ENCODE measurements around the gene SERPINE1. TPM values are rescaled to one million over a fixed set of nuclear protein-coding genes. Genes with fewer than 3 reads are reported as not detected.

The SERPINE1 gene
- total and polyA plus RNA-seq, 2 of the 4 experiments (the other 2 are of a cell fraction) = 1,441 to 2,783 TPM

DNA sequence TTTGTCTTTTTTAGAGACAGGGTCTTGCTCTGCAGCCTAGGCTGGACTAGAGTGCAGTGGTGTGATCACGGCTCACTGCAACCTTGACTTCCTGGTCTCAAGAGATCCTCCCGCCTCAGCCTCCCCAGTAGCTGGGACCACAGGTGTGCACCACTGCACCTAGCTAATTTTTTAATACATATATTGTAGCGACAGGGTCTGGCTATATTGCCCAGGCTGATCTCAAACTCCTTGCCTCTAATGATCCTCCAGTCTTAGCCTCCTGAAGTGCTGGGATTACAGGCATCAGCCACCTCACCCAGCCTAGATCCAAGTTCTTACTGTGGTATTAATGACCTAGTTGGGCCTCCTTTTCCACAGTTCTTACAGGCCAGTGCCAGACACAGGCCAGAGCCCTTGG is 11.7 kb upstream of the SERPINE1 start:
- Histone ChIP-seq H3K4ac (ENCODE audit: low read depth, low read length) (peak overlapping the region; percentile 94), H2BK5ac (ENCODE audit: low read depth, low read length, poor library complexity, severe bottlenecking) (peak overlapping the region; percentile 87), H3K56ac (ENCODE audit: extremely low read depth, insufficient read depth, low read length) (no peak overlapping the region), H3K27ac (ENCODE audit: insufficient read depth, low read length) (peak overlapping the region; percentile 59), H3K36me3 (ENCODE audit: control insufficient read depth, insufficient read depth, low read length) (no peaks in the 10 kb centered on the region), H3K14ac (replicated peaks; ENCODE audit: low read depth, low read length) (0 out of 2 replicates have a peak overlapping the region, but pooled peaks have one; percentile 67), H2BK120ac (ENCODE audit: low read depth, low read length) (peak overlapping the region; percentile 97), H2AK5ac (ENCODE audit: low read depth, low read length) (peak overlapping the region; percentile 91), H2BK15ac (ENCODE audit: low read depth, low read length) (peak overlapping the region; percentile 78; the same call in 2 of the 3 replicates), H2BK20ac (ENCODE audit: low read depth, low read length) (peak overlapping the region; percentile 81; the same call in 1 of the 2 replicates), H3K9me1 (ENCODE audit: insufficient read depth, low read length) (peaks cover 22% of the 10 kb centered on the region), H3K23ac (ENCODE audit: low read depth, low read length) (peak overlapping the region; percentile 4; the same call in 1 of the 2 replicates), H3K27me3 (ENCODE audit: control insufficient read depth, insufficient read depth, low read length) (no peaks in the 10 kb centered on the region), H4K91ac (ENCODE audit: insufficient read depth, low read depth, low read length) (peak overlapping the region; percentile 89), H2AFZ (replicated peaks; ENCODE audit: low read length, poor library complexity) (no peak overlapping the region), H3K4me3 (ENCODE audit: insufficient read depth, low read depth, low read length) (no peak overlapping the region), H4K5ac (ENCODE audit: low read depth, low read length) (peak overlapping the region; percentile 44; the same call in 1 of the 2 replicates), H4K20me1 (ENCODE audit: insufficient read depth, low read length) (no peaks in the 10 kb centered on the region), H3K4me1 (ENCODE audit: control insufficient read depth, insufficient read depth, low read length) (peaks cover 13% of the 10 kb centered on the region), H3K9ac (ENCODE audit: low read depth, low read length) (no peak overlapping the region), H3K9me3 (ENCODE audit: control insufficient read depth, insufficient read depth, low read length) (no peaks in the 10 kb centered on the region), H4K8ac (ENCODE audit: low read depth in 2 of 2, low read length in 2 of 2) (peak overlapping the region; percentile 83 to 91; a peak in 3 of 4 replicates), H3K4me2 (ENCODE audit: low read depth, low read length) (no peak overlapping the region), H3K18ac (ENCODE audit: low read depth, low read length) (peak overlapping the region; percentile 66; the same call in 1 of the 2 replicates), H3K79me1 (ENCODE audit: low read depth in 1 of 2, low read length in 2 of 2) (peaks cover 0 to 13% of the 10 kb centered on the region in 2 experiments; a peak in 2 of 4 replicates), H2AK9ac (replicated peaks; ENCODE audit: low read depth, low read length, poor library complexity) (peak overlapping the region; percentile 44)
- BruUV-seq (replicated peaks) = no TSS peak
- WGBS, 2 experiments (ENCODE audit: extremely low coverage in 2 of 2, insufficient read length in 1 of 2) = 93% methylated on average over 2 of the region's 3 CpGs; no CpG with 5 or more reads in 1 of the 2 experiments
- DNase-seq (no peak), ATAC-seq (ENCODE audit: low read depth) (no peak)
- ChIA-PET POLR2A (ENCODE audit: unreplicated experiment) (no interaction called here), CTCF (no interaction called here)
- intact Hi-C loops (cut with micrococcal nuclease) = no loop called here
- in situ Hi-C loops (cut with MboI; ENCODE audit: low sequenced_read_pairs) = loop anchor here (25.0 kb wide), 1 partner anchor 678 kb away; the partner anchor contains the start of genes MEPCE, PPP1R35 and ZCWPW1
- dilution Hi-C loops (cut with HindIII; ENCODE audit: low sequenced_read_pairs, unreplicated experiment) = no loop called here
- no peak for TF ChIP-seq BHLHE40 (IDR thresholded peaks at IDR 0.05; ENCODE audit: low read depth, low read length)
- TF ChIP-seq ELK1 (IDR thresholded peaks at IDR 0.05; ENCODE audit: borderline replicate concordance, low read depth, low read length) = no peak
- no peak for TF ChIP-seq MXI1 (IDR thresholded peaks at IDR 0.05; ENCODE audit: borderline replicate concordance, low read depth, low read length)
- TF ChIP-seq, protein P1, sequence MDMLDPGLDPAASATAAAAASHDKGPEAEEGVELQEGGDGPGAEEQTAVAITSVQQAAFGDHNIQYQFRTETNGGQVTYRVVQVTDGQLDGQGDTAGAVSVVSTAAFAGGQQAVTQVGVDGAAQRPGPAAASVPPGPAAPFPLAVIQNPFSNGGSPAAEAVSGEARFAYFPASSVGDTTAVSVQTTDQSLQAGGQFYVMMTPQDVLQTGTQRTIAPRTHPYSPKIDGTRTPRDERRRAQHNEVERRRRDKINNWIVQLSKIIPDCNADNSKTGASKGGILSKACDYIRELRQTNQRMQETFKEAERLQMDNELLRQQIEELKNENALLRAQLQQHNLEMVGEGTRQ (IDR thresholded peaks at IDR 0.05; ENCODE audit: low read depth, low read length) = no peak
- no peak for TF ChIP-seq MAFK (IDR thresholded peaks at IDR 0.05; ENCODE audit: low read depth, low read length)
- TF ChIP-seq, protein P2, sequence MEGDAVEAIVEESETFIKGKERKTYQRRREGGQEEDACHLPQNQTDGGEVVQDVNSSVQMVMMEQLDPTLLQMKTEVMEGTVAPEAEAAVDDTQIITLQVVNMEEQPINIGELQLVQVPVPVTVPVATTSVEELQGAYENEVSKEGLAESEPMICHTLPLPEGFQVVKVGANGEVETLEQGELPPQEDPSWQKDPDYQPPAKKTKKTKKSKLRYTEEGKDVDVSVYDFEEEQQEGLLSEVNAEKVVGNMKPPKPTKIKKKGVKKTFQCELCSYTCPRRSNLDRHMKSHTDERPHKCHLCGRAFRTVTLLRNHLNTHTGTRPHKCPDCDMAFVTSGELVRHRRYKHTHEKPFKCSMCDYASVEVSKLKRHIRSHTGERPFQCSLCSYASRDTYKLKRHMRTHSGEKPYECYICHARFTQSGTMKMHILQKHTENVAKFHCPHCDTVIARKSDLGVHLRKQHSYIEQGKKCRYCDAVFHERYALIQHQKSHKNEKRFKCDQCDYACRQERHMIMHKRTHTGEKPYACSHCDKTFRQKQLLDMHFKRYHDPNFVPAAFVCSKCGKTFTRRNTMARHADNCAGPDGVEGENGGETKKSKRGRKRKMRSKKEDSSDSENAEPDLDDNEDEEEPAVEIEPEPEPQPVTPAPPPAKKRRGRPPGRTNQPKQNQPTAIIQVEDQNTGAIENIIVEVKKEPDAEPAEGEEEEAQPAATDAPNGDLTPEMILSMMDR (conservative IDR thresholded peaks at IDR 0.05; ENCODE audit: low read depth, low read length) = no peak
- no peak for TF ChIP-seq MAZ (IDR thresholded peaks at IDR 0.05; ENCODE audit: borderline replicate concordance, low read depth, low read length)
- TF ChIP-seq NFE2L2 (IDR thresholded peaks at IDR 0.05; ENCODE audit: low read depth, low read length) = no peak
- no peak for TF ChIP-seq CHD1 (IDR thresholded peaks at IDR 0.05; ENCODE audit: low read depth, low read length)
- no peak for TF ChIP-seq RAD21 (IDR thresholded peaks at IDR 0.05; ENCODE audit: low read length)
- TF ChIP-seq RFX5 (IDR thresholded peaks at IDR 0.05; ENCODE audit: low read depth, low read length) = no peak
- TF ChIP-seq RCOR1 (IDR thresholded peaks at IDR 0.05; ENCODE audit: insufficient replicate concordance, low read length) = no peak
- TF ChIP-seq POLR2A (IDR thresholded peaks at IDR 0.05; ENCODE audit: low read depth, low read length) = no peak
- TF ChIP-seq SMC3 (IDR thresholded peaks at IDR 0.05; ENCODE audit: low read depth, low read length) = no peak
- no peak for TF ChIP-seq CEBPB (IDR thresholded peaks at IDR 0.05; ENCODE audit: low read depth, low read length)
- TF ChIP-seq FOS (IDR thresholded peaks at IDR 0.05; ENCODE audit: low read depth, low read length) = no peak

Measured in IMR-90 (cell line).